Hematopoietic multipotent progenitor cell treated with erythropoietin and hydrocortisone succinate and interleukin-3 and kit ligand, for 4 days (in vitro differentiated cells): Measurements from ENCODE around the gene B4GALT5.
"Not testable (repeated sequence)": the region's sequence is repeated elsewhere in the genome, so short reads cannot be mapped to it uniquely, and the experiment has no call there.

ENCODE experiments used
- DNase-seq: peaks from one replicate; pipeline ENCODE4 v3.0.0-alpha.2; 2015

The B4GALT5 gene, protein sequence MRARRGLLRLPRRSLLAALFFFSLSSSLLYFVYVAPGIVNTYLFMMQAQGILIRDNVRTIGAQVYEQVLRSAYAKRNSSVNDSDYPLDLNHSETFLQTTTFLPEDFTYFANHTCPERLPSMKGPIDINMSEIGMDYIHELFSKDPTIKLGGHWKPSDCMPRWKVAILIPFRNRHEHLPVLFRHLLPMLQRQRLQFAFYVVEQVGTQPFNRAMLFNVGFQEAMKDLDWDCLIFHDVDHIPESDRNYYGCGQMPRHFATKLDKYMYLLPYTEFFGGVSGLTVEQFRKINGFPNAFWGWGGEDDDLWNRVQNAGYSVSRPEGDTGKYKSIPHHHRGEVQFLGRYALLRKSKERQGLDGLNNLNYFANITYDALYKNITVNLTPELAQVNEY

DNA sequence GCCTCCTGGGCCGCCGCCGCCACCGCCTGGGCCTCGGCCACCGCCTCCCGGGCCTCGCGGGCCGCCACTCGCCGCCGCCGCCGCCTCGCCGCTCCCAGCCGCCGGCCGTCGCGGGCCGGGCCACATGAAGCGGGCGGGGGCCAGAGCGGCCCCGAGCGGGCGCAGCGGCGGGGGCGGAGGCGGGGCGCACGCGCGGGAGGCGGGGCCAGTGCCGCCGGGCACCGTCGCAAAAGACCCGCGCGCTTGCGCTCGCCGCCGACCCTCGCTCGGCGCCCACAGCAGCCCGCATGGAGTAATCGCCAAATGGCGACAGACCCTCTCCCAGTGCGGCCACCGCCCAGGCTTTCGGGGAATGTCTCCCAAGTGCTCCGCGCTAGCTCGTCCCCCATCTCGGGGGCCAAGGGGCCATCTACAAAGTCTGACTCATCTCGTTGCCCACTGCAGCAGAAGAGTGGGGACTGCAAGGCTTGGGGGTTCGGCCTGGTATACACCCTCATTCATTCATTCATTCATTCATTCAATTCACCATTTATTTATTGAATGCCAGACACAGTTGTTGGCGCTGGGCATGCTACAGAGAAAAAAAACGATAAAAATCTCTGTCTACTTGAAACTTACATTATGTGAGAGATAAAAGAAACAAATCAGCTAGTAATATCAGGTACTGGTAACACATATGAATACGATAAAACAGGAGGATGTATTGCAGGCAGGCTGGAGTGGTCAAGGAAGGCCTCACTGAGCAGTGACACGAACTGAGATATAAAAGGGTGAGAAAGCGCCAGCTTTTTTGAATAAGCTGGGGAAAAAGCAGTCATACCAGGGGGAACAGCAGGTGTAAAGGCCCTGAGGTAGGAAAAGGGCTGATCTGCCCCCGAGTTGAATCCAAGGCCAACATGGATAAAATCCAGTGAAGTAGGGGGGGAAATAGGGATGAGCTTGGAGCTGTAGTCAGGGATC lies at the start of gene B4GALT5:
TSS of gene B4GALT5 (minus strand) at position 126 of the 960 bp plus-strand sequence. CDS start 188 bp downstream, outside the sequence.
- DNase-seq, result peak; percentile 95

DNA sequence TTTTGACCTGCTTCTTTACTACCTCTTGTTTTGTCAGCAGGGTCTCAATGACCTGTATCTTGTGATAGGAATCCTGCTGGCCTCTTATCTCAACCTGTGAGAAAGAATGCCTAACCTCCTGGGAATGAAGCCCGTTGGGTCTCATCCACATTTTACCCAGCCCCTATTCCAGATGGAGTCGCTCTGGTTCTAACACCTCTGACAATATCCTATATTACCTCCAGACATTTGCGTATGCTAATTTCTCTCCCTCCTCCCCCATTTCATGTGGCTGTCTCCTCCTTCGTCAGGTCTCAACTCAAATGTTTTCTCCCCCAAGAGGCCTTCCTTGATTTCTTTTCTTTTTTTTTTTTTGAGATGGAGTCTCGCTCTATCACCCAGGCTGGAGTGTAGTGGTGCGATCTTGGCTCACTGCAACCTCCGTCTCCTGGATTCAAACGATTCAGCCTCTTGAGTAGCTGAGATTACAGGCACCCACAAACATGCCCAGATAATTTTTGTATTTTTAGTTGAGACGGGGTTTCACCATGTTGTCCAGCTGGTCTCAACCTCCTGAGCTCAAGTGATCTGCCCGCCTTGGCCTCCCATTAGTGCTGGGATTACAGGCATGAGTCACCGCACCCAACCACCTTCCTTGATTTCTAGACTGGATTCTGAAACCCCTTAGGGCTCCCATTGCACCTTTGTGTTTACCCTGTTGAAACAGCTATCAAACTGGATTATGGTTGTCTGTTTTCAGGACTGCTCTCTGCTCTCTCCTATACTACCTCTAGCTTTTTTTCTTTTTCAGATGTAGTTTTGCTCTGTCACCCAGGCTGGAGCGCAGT lies 49.5 kb upstream of the B4GALT5 start:
- DNase-seq, result no peak

DNA sequence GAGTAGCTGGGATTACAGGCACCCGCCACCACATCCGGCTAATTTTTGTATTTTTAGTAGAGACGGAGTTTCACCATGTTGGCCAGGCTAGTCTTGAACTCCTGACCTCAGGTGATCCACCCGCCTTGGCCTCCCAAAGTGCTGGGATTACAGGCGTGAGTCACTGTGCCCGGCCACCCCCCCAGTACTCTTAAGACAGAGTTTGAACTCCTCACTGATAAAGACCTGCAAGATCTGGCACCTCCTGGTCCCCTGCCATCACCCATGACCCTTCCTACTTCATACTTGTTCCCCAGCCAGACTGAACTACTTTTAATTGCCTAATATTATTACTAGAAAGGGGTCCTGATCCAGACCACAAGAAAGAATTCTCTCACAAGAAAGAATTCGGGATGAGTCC lies 48.2 kb upstream of the B4GALT5 start:
- DNase-seq, result not testable (repeated sequence)

DNA sequence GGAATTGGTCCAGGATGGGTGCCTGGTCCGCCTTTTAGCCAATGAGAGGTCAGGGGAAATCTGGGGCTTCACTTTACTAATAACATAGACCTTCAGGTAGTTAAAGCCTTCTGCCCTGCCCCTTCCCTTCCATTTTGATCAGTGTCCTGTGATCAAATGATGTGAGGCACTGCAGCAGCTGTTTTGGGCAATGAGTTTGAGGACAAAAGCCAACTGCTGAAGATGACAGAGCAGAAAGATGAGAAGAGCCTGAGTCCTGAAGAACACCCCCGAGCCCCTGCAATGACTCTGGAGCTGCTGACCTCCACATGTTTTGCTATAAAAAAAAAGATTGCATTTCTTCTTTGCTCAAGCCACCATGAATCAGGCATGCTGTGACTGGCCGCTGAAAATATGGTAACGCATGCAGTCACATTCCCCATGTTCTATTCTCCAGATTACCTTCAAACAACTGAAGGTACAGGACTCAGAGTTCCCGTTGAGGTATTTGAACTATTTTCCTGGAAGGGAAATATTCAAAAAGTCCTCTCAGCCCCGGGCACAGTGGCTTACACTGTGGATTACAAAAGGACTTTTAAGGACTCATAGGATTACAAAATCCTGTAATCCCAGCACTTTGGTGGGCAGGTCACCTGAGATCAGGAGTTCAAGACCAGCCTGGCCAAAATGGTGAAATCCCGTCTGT lies 45.7 kb upstream of the B4GALT5 start:
- DNase-seq, result no peak

DNA sequence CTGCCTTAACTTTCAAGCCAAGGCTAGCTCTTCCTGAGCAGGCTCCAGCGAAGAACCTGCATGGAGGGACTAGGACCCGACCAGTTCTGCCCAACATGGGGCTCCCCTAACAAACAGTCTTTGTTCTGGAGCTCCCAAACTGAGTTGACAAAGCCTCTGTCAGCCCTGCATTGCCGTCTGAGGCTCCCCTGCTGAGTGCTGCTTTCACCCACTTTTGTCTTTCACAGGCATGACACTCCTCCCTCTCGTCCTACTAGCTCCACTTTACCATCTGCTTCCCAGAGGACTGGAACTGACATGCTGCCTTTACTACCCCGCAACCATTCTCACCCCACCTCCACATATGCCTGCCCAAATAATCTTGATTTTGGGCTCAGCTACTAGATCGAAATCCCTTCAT lies 45.1 kb upstream of the B4GALT5 start:
- no peak for DNase-seq

DNA sequence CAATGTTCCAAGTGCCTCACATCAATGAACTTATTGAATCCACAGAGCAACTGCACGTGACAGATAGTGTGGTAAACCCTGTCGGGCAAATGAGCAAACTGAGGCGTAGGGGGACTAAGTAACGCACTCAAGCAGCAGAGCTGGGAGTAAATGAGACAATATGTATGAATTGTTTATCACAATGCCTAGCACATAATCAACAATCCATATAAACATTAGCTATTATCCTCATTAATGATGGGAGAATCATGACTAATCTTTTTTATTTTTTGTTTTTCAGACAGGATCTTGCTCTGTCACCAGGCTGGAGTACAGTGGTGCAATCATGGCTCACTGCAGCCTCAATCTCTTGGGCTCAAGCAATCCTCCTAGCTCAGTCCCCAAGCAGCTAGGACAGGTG lies 43.9 kb upstream of the B4GALT5 start:
- DNase-seq, result no peak

DNA sequence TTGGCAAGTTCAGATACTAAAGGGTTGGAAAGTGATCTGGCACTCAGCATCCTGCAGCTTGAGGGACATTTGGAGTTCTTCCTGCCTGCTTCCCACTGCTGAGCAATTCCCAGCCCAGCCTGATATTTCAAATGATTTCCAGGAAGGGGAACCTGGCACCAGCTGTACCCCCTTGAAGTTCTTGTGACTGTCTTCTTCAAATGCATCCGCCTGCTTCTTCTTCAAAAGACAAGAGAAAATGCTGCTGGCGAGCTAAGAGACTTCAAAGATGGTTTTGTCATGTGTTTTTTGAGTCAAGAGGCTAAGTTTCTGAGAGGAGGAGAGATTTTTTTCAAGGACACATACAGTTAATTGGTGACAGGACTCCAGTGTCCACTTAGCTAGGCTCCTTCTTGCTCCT lies 42.6 kb upstream of the B4GALT5 start:
- no peak for DNase-seq

DNA sequence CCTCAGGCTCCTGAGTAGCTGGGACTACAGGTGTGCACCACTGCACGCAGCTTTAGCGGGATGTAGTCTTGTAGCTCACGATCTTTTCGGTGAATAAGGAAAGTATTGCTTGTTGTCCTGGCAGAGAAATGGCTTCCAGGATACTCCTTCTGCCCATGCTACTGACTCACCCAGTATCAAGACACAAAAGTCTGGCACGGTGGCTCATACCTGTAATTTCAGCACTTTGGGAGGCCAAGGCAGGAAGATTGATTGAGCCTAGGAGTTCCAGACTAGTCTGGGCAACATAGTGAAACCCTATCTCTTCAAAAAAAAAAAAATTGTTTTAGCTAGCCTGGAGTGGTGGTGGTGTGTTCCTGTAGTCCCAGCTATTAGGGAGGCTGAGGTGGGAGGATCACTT lies 40.9 kb upstream of the B4GALT5 start:
- DNase-seq, result no peak

DNA sequence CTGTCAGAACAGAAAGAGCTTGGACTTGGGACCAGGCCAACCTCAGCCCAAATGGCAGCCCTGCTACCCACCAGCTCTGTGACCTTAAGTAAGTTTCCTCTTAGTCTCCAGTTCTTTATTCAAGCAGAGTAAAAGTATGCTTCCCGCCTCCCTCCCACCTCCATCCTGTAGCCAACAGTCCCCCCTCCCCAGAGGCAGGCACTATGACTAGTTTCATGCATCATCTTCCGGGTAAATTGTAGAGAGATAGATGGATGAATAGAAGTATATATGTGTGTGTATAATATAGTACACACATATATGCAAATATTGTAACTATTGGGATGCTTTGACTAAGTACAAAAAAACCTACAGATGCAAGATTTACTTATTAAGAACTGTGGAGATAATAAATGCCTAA lies 39.5 kb upstream of the B4GALT5 start:
- no peak for DNase-seq

DNA sequence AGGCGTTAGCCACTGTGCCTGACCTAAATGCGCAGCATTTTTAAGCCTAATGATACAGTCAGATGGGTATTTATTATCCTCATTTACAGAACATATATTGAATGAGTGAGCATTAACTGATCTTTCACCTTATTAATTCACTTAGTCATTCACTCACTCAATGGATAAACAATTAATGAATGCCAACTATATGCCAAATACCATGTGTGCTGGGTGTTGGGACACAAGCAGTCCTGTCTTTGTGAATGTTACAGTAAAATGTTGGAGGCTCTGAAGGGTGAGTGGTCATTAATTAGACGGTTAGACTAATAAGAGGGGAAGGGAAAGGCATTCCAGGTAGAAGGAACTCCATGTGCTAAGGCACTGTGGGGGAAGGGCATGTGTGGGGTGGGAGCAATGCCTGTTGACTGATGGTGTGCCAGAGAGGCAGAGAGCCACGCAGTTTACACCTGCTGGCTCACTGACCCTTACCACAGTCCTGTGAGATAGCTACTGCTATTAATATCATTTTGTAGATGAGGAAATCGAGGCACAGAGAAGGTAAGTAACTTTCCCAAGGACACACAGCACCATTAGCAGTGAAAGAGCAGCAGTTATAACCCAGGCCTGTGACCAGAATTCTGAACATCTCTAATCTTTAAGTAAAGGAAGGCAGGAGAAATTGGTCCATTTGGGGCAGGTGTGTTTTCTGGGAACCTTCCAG lies 38.7 kb upstream of the B4GALT5 start:
- no peak for DNase-seq

DNA sequence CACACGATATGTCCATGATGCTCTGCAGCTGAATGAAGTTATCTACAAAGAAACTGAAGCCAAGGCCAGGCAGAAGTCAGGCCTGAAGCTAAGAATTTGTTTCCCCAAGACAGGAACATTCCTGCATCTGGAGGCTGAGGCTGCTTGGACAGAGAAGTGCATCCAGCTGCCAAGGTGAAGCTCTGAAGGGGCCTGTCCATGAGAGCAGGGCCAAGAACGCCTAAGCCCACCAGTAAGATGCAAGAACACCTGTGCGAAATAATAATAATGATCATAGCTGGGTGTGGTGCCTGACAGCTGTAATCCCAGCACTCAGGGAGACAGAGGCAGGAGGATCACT lies 37.7 kb upstream of the B4GALT5 start:
- no peak for DNase-seq

DNA sequence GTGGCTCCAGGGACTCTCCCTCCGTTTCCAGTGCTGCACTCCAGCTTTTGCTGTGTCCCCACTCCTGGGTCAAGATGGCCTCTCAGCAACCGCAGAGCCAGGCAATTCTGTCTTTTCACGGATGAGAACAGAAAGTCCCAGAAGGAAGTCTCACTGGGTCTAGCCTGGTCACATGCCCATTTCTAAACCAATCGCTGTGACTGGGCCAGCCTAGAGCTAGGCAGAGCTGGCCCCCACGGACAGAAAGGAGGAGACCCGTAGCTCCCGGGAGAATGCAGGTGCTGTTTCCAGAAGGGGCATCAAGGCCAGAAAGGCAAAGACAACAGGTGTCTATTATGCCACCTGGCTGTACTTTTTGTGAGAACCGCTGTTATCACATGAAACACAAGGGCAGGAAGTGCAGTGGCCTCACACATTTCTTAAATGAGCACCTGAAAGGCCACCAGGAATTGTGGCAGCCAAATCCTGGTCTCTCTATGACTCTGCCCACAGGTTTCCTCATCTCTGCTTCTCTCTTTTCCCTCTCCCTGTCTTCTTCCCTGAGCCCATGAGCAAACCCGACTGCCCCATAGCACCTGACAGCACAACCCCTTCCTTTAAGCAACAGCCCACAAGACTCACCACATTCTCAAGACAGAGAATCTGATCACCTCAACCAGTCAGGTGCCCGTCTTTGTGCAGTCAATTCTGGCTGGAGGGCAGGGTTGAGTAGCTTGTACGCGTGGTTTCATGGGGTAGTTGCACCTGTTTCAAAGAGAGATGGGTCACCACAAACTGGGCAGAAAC lies 37.1 kb upstream of the B4GALT5 start:
- no peak for DNase-seq

DNA sequence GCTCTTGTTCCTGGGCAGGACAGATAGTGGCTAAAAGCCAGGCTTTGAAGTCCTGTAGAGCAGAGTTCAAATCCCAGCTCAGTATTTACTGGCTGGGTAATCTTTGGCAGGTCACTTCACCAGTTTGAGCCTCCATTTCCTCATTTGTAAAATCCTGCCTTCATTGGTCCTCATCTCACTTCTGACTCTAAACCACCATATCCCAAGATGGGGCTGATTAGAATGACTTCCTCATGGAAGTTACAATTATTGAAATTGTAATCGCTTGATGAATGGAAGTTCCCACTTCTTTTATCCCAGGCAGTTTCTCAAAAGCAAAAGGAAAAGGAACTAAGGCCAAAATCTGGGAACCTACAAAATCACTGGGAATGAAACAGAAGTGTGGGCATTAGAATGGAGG lies 35.9 kb upstream of the B4GALT5 start:
- no peak for DNase-seq

DNA sequence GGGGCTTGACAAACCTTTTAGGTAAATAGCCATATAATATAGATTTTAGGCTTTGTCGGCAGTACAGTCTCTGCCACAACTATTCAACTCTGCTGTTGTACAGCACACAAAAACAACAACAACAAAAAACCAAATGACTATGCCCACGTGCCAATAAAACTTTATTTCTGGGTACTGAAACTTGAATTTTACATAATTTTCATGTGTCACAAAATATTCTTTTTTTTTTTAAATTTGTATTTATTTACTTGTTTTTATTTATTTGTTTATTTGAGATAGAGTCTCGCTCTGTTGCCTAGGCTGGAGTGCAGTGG lies 34.8 kb upstream of the B4GALT5 start:
- no peak for DNase-seq

DNA sequence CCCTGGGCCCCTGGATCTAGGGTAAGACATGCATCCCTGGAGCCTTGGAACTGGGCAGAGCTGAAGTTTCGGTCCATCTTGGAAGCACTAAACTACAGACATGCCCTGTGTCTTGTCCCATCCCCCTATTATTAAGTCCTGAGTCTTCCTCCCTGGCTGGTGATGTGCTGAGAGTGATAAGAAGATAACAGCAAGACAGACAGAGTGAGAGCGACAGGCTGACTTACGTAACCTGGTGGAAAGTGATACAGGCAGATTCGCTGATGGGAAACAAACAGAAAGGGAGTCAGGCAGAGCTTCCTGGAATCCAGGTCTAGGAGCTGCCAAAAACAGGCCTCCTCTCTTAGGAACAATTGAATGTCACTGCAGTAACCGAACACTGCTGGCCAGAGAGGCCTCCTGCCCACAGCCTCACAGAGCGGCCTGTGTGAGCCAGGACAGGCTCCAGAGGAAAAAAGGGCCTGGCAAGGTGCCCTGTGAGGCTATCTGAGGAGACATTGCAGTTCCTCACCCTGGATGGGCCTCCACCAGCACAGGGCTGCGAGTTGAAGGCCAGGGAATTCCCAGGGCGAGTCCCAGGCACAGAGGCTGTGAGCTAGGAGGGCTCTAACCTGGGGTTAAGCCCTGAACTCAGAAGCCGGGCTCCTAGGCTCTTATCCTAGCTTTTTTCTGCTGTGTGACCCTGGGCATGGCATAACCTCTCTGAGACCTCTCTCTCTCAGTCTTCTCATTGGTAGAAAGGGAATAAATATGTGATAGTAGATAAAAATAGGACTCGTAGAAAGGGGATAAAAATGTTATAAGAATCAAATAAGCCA lies 34.2 kb upstream of the B4GALT5 start:
- peak; percentile 50 for DNase-seq

DNA sequence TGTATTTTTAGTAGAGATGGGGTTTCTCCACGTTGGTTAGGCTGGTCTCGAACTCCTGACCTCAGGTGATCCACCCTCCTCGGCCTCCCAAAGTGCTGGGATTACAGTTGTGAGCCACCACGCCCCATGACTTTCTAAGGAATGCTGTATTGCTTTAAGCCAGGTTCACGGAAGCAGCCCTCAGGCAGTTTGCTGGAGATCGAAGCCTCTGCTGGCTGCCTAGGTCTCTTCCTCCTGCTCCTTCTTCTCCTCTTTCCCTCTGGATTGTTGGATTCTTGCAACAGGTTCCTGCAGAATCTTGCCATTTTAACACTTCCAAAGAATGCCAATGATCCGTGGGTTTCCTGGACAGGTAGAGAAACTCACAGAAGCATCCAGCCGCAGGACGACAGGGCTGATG lies 29.3 kb upstream of the B4GALT5 start:
- DNase-seq, result no peak

DNA sequence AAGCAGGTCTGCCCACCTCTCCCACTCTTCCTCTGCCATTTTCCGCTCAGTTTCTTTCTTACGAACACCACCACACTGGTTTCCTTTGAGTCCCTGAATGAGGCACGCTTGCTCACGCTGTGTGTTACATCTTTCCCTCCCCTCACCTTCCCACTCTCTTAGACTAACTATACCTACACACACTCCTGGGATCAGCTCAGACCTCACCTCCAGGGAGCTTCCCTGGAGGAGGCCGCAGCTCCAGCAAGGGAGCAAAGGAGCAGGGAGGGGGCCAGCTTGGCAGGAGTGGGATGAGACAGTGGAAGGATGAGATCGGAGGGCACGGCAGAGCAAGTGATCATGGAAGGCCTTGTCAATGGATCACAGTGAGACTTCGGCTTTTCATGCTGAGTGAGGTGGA lies 28.3 kb upstream of the B4GALT5 start:
- DNase-seq, result no peak

DNA sequence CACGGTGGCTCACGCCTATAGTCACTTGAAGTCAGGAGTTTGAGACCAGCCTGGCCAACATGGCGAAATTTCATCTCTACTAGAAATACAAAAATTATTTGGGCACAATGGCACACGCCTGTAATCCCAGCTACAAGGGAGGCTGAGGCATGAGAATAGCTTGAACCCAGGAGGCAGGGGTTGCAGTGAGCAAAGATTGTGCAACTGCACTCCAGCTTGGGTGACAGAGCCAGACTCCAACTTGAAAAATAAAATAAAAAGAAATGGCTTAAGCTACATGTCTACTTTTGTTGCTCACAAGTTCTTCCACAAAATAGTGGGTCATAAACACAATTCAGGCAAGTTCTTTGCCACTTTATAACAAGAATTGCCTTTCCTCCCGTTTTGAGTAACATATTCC lies 27.1 kb upstream of the B4GALT5 start:
- no peak for DNase-seq

DNA sequence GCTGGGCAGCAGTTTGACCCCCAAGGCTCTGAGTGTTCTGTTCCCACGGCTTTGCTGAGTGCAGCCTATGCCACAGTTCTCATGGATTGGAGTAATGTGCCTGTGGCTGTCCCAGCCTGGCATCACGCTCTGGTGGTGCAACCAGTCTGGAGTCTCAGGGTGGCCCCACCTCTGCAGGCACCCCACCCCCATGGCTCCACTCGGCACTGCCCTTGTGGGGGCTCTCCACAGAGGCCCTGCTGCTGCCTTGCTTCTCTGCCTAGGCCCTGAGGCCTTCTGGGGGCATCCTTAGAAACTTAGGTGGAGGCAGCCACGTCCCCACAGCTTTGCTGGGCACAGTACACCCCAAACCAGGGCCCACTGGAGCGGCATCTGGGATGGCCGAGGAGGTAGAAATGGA lies 25.4 kb upstream of the B4GALT5 start:
- DNase-seq, result no peak

DNA sequence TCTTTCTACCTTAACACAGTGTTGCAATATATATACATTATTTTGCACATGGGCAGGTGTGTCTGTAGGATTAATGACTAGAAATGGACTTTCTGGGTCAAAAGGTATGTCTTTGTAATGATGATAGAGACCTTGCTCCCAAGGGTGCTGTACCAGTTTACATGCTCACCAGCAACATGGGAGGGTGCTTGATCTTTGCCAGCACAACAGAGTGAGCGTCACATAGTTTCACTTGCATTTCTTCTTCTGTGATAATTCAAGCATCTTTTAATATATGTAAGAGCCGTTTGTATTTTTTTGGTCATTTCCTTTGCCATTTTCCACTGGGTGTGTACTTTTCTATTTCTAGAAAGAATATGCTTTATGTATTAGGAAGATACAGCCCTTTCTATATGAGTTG lies 23.6 kb upstream of the B4GALT5 start:
- DNase-seq, result no peak
